HG03103 (cell line): ENCODE data around the gene UBASH3B.
"Not testable (repeated sequence)": the region's sequence is repeated elsewhere in the genome, so short reads cannot be mapped to it uniquely, and the experiment has no call there.

Experiments used
- ATAC-seq: cut with Tn5 transposase; IDR thresholded peaks from one replicate; pipeline ENCODE4 v1.9.1; 2021; ENCODE audit warnings: low read depth; ENCODE audit not compliant: unreplicated experiment

UBASH3B gene, protein sequence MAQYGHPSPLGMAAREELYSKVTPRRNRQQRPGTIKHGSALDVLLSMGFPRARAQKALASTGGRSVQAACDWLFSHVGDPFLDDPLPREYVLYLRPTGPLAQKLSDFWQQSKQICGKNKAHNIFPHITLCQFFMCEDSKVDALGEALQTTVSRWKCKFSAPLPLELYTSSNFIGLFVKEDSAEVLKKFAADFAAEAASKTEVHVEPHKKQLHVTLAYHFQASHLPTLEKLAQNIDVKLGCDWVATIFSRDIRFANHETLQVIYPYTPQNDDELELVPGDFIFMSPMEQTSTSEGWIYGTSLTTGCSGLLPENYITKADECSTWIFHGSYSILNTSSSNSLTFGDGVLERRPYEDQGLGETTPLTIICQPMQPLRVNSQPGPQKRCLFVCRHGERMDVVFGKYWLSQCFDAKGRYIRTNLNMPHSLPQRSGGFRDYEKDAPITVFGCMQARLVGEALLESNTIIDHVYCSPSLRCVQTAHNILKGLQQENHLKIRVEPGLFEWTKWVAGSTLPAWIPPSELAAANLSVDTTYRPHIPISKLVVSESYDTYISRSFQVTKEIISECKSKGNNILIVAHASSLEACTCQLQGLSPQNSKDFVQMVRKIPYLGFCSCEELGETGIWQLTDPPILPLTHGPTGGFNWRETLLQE

DNA sequence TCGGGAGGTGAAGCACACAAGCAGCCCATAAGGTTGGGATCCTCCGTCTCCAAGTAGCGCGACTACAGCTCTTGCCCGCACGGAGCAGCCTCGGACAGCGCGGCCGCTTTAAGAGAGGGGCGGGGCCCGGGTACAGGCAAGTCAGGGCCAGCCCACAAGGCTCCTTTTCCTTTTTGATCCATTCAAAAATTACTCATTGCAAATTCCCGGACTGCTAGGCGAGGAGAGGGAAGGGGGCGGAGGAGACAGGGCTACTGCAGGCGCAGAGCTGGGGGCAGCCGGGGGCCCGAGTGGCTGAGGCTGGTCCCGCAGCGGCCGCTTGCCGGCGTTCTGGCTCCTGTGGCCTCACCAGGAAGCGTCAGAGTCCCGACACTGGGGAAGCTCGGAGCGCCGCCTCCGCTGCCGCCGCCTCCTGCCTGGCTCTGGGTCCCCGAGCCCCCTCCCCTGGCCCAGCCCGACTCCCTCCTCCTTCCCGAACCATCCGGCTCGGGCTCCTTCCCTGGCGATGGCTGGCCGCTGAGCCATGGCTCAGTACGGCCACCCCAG lies at the start of gene UBASH3B:
TSS of gene UBASH3B (plus strand) at position 196 of the 546 bp plus-strand sequence. CDS start at position 524, 328 bp downstream.
- peak; percentile 67 for ATAC-seq

DNA sequence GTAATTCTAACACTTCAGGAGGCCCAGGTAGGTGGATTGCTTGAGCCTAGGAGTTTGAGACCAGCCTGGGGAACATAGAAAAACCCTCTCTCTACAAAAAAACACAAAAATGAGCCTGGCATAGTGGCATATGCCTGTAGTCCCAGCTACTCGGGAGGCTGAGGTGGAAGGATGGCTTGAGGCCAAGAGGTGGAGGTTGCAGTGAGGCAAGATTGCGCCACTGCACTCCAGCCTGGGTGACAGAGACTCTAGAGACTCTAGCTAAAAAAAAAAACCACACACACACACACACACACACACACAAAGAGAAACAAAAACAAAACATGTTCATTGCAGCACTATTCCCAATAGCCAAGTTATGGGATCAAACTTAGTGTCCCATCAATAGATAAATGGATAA lies 48.4 kb upstream of the UBASH3B start:
- not testable (repeated sequence) for ATAC-seq

DNA sequence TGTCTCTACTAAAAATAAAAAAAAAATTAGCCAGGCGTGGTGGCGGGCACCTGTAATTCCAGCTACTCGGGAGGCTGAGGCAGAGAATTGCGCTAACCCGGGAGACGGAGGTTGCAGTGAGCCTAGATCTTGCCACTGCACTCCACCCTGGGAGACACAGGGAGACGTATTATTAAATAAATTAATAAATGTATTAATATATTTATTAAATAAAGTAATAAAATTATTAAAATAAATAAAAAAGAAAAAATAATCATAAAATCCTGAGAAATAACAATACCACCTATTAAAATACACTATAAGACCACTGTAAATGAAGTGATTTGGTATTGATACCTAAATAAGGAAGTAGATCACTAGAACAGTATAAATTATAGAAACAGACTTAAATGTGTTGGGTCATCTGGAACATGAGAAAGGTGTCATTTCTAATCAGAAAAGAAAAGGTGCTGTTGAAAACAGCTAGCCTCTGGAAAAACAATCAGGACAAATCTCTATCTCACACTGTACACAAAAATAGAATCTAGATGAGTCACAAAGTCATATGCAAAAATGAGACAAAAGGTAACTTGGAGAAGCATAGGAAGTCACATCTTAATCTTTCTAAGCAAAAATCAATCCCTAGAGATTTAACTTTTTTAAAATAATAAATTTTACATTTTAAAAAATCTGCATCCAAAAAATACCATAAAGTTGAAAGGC lies 43.2 kb upstream of the UBASH3B start:
- ATAC-seq: no peak

- ATAC-seq: no peak
Measured at GRCh38 chr11:122616718-122617117, 38.8 kb upstream of the UBASH3B start.

- no peak for ATAC-seq
Measured at GRCh38 chr11:122617297-122617696, 38.2 kb upstream of the UBASH3B start.

GRCh38 chr11:122617926-122618325 lies 37.6 kb upstream of the UBASH3B start:
- ATAC-seq: no peak

DNA sequence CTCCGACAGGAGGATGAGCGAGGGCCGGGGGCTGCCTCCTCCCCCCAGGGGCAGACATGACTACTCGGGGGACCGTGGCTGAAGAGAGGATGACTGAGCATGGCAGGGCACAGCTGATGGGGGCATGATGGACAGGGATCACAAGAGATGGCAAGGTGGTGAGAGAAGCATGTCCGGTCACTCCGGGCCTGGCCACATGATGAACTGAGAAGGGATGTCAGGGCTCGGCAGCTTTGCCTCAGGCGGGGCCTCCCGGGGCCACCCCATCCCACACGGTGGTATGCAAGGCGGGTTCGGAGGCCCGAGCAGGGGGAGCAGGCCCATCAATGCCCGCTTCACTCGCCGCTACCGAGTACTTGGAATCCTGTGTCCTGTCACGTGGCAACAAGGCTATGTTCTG lies 36.6 kb upstream of the UBASH3B start:
- ATAC-seq: no peak

- ATAC-seq: no peak
Measured at GRCh38 chr11:122619757-122620156, 35.8 kb upstream of the UBASH3B start.

DNA sequence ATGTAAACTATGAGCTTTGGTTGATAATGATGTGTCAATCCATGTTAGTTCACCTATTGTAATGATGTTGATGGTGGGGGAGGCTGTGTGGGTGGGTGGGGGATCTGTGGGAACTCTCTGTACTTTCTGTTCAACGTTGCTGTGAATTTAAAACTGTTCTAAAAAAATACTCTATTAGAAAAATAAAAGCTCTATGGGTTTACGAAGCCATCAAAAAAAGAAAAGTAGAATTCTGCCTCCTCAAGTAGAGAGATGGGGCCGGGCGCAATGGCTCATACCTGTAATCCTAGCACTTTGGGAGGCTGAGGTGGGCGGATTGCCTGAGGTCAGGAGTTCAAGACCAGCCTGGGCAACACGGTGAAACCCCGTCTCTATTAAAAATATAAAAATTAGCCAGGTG lies 30.0 kb upstream of the UBASH3B start:
- ATAC-seq: not testable (repeated sequence)

DNA sequence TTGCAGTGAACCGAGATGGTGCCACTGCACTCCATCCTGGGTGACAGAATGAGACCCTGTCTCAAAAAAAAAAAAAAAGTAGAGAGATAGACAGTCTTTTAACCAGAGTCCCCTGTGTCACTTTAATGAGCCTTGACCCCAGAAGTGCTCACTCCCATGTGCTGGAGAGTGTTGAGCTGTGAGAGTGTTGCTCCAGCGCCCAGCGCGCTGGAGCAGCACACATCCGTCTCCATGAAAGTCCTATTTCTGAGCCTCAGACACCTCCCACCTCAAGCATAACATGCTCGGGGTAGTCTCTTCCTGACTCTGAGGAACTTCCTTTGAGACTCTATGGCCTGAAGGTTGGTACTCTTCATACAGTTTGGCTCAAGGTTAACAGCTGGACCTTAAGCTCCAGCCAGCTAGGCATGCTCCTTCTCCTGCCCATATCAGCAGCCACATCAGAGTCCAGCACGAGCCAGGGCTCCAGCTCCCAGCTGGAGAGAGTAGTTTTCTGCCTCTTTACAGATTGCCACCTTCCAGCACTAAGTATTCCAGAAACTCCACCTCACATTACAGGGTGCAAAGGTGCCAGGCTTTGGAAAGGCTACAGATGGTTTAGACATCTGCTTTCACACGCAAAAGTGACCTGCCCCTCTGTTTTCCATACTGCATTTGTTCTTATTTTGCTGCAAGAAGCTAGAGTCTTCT lies 29.4 kb upstream of the UBASH3B start:
- ATAC-seq: no peak

GRCh38 chr11:122627745-122628144 lies 27.8 kb upstream of the UBASH3B start:
- ATAC-seq: no peak

DNA sequence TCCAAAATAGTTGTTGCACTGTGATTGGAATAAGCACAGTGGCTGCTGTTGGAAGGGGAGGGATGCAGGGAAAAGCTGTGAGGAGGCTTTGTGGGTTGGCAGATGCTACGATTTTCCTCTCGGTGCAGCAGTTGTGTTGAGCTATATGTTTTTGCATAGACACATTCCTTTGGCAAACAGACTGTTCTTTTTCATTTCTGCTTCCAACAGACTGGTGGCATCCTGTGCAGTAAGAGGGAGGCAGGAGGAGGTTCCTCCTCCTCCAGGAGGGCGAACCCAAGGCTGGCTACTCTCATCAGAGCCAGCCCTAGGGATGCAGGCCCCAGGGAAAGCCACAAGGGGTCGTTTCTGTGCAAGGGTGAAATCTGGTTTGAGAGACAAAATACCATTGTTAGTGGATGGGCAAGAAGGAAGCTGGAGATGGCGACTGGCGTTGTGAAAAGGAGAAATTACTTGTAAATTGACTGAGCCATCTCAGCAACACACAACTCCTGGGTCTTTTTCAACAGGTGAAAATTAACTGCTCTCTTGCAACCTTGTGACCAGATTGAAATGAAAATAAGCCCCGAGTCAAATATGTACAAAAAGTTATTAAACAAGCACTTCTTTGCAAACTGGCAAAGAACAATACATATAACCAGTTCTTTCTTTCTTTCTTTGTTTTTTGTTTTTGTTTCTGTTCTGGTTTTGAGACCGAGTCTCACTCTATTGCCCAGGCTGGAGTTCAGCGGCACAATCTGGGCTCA lies 26.5 kb upstream of the UBASH3B start:
- peak; percentile 78 for ATAC-seq

- no peak for ATAC-seq
Measured at GRCh38 chr11:122632181-122632824, 23.2 kb upstream of the UBASH3B start.

DNA sequence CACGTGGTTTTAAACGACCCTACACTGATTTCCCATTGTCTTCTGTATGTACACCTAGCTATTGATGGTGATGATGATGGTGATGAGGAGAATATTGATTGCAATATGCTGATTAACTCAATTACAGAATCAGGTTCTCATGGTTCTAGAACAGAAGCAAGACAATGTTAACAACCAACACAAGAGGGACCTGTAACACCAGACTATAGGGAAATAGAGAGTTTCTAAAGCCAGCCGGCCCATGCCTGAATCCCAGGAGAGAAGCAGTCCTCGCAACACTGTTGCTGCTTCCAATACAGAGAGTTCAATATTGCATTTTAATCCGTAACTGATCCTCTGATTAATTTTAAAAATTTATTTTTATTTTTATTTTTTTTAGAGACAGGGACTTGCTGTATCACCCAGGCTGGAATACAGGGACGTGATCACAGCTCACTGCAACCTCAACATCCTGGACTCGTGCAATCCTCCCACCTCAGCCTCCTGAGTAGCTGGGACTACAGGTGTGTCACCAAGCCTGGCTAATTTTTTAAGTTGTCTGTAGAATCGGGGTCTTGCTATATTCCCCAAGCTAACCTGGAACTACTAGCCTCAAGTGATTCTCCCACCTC lies 22.2 kb upstream of the UBASH3B start:
- ATAC-seq: no peak

DNA sequence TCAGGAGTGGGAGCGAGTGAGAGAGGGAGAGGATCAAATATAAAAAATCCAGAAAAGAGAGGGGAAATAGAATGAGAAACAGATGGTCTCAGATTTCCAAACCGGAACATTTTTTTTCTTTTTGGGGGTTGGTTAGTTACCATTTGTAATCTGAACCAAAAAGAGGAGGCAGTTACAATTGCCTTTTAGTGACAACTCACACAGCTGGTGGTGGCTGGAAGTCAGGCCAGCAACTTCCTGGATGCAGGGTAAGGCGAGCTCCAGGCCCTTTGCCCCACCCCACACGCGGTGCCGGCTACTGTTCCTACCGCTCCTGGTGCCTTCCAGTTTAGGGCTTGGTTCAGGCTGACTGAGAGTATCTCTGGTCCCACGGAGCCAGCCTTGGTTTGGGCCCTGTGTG lies 21.0 kb upstream of the UBASH3B start:
- ATAC-seq: no peak

DNA sequence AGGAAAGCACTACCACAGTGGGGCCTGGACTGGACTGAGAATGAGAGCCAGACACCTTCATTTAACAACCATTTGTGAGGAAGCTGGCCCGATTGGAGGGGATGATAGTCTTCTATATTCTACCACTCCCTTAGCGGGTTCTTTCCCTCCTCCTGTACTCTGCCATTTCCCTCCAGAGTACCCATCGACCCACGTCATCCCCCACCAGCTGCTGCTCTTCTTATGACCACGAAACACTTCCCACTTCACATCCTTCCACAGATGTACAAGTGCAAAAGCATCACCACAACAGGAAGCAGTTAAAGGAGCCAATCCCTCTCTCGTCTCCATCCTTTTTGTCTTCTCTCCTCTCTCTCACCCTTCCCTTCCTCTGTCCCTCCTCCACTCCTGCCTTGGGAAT lies 18.0 kb upstream of the UBASH3B start:
- ATAC-seq: no peak

GRCh38 chr11:122642472-122642922 lies 13.0 kb upstream of the UBASH3B start:
- no peak for ATAC-seq

- ATAC-seq: no peak
Measured at GRCh38 chr11:122642971-122643370, 12.6 kb upstream of the UBASH3B start.

DNA sequence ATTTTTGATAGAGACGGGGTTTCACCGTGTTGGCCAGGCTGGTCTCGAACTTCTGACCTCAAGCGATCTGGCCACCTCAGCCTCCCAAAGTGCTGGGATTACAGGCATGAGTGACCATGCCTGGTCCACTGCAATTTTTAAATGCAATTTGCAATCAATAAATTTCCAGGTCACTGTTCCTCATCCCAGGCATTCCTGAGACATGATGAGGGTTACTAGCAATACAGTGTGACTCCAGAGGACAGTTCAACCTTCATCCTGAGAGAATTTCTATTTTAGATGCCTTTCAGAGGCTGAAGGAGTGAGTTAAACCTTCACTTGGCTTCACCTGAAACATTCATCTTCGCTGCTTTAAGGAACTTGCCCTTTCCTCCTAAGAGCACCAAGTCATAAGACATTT lies 9.7 kb upstream of the UBASH3B start:
- no peak for ATAC-seq
